IMR-90 (cell line): ENCODE data around the gene LYPD4. TPM values are rescaled to one million over a fixed set of nuclear protein-coding genes. Genes with fewer than 3 reads are reported as not detected.
A peak's percentile ranks its signal among the peaks of the same experiment; 100 is the strongest.

Experiments
- ATAC-seq: fragments of 200-7000 bp; cut with Tn5 transposase; 2 replicates; pipeline ENCODE4 v1.9.1; 2020; ENCODE audit warnings: low read depth, mild to moderate bottlenecking, moderate library complexity
- BruUV-seq: library from RNA; stranded (reverse); fragments of 400-500 nt; replicated peaks from 2 replicates; lab custom pipeline; 2021; lab: Mats Ljungman, UMichigan
- CTCF ChIA-PET: fragments of 300-600 bp; formaldehyde crosslinking; extraction: SDS; loops from one replicate; lab custom pipeline; 2021; ENCODE audit warnings: antibody characterized with exemption; lab: Yijun Ruan, JAX
- POLR2A ChIA-PET: fragments of 300-600 bp; sonication (Branson Sonifier 250); formaldehyde crosslinking; loops from one replicate; lab custom pipeline; 2022; ENCODE audit warnings: antibody characterized with exemption; ENCODE audit not compliant: unreplicated experiment; lab: Charles Lee
- DNase-seq: peaks from one replicate; pipeline ENCODE4 v3.0.0; 2013
- H2AFZ ChIP-seq: replicated peaks from 2 replicates; pipeline ENCODE3; 2013; ENCODE audit warnings: low read length, mild to moderate bottlenecking; ENCODE audit not compliant: poor library complexity
- H2AK5ac ChIP-seq: 2 replicates; pipeline ENCODE4 v1.6.1; 2013; ENCODE audit warnings: low read depth, low read length, inconsistent platforms
- H2AK9ac ChIP-seq: replicated peaks from 2 replicates; pipeline ENCODE3; 2013; ENCODE audit warnings: mild to moderate bottlenecking, low read depth, low read length, moderate library complexity; ENCODE audit not compliant: poor library complexity
- H2BK120ac ChIP-seq: 2 replicates; pipeline ENCODE4 v1.6.1; 2013; ENCODE audit warnings: low read depth, low read length, inconsistent platforms
- H2BK15ac ChIP-seq: 3 replicates; pipeline ENCODE4 v1.6.1; 2013; ENCODE audit warnings: low read depth, low read length, inconsistent platforms
- H2BK20ac ChIP-seq: 2 replicates; pipeline ENCODE4 v1.6.1; 2013; ENCODE audit warnings: low read depth, mild to moderate bottlenecking, inconsistent platforms, low read length, moderate library complexity
- H2BK5ac ChIP-seq: 2 replicates; pipeline ENCODE4 v1.6.1; 2013; ENCODE audit warnings: mild to moderate bottlenecking, low read depth, low read length, inconsistent platforms; ENCODE audit not compliant: poor library complexity, severe bottlenecking
- H3K14ac ChIP-seq: replicated peaks from 2 replicates; pipeline ENCODE4 v1.6.1; 2013; ENCODE audit warnings: low read depth, low read length, inconsistent platforms
- H3K18ac ChIP-seq: 2 replicates; pipeline ENCODE4 v1.6.1; 2013; ENCODE audit warnings: low read depth, low read length, control low read depth
- H3K23ac ChIP-seq: 2 replicates; pipeline ENCODE4 v1.6.1; 2013; ENCODE audit warnings: low read depth, low read length, inconsistent platforms
- H3K27ac ChIP-seq: 2 replicates; pipeline ENCODE4 v1.5.1; 2013; ENCODE audit warnings: mild to moderate bottlenecking, control low read depth, low read length; ENCODE audit not compliant: insufficient read depth
- H3K27me3 ChIP-seq: 2 replicates; pipeline ENCODE4 v1.6.1; 2013; ENCODE audit warnings: low read length; ENCODE audit not compliant: control insufficient read depth, insufficient read depth
- H3K36me3 ChIP-seq: 2 replicates; pipeline ENCODE4 v1.6.1; 2013; ENCODE audit warnings: low read length, mixed read lengths; ENCODE audit not compliant: control insufficient read depth, insufficient read depth
- H3K4ac ChIP-seq: 2 replicates; pipeline ENCODE4 v1.6.1; 2013; ENCODE audit warnings: low read depth, low read length, inconsistent platforms
- H3K4me1 ChIP-seq: 2 replicates; pipeline ENCODE4 v1.6.1; 2013; ENCODE audit warnings: low read length, mixed read lengths; ENCODE audit not compliant: control insufficient read depth, insufficient read depth
- H3K4me2 ChIP-seq: 2 replicates; pipeline ENCODE4 v1.6.1; 2013; ENCODE audit warnings: low read depth, mild to moderate bottlenecking, control low read depth, low read length, moderate library complexity
- H3K4me3 ChIP-seq: 2 replicates; pipeline ENCODE4 v1.5.1; 2013; ENCODE audit warnings: low read depth, mild to moderate bottlenecking, control low read depth, low read length, moderate library complexity; ENCODE audit not compliant: insufficient read depth
- H3K56ac ChIP-seq: 2 replicates; pipeline ENCODE4 v1.6.1; 2013; ENCODE audit warnings: low read length, inconsistent platforms; ENCODE audit not compliant: insufficient read depth; ENCODE audit errors: extremely low read depth
- H3K79me1 ChIP-seq, 2 experiments: 2 replicates each; pipeline ENCODE4 v1.6.1; 2013; ENCODE audit warnings: low read length in 2 of 2, inconsistent platforms in 1 of 2, low read depth in 1 of 2
- H3K9ac ChIP-seq: 2 replicates; pipeline ENCODE4 v1.6.1; 2013; ENCODE audit warnings: low read depth, low read length, control low read depth
- H3K9me1 ChIP-seq: 2 replicates; pipeline ENCODE4 v1.6.1; 2013; ENCODE audit warnings: low read length, inconsistent platforms; ENCODE audit not compliant: insufficient read depth
- H3K9me3 ChIP-seq: 2 replicates; pipeline ENCODE4 v1.6.1; 2013; ENCODE audit warnings: low read length; ENCODE audit not compliant: control insufficient read depth, insufficient read depth
- H4K20me1 ChIP-seq: 2 replicates; pipeline ENCODE4 v1.6.1; 2013; ENCODE audit warnings: low read length, inconsistent platforms; ENCODE audit not compliant: insufficient read depth
- H4K5ac ChIP-seq: 2 replicates; pipeline ENCODE4 v1.6.1; 2013; ENCODE audit warnings: mild to moderate bottlenecking, low read depth, low read length, control low read depth
- H4K8ac ChIP-seq, 2 experiments: 2 replicates each; pipeline ENCODE4 v1.6.1; 2013; ENCODE audit warnings: low read depth in 2 of 2, low read length in 2 of 2, control low read depth in 1 of 2, inconsistent platforms in 1 of 2
- H4K91ac ChIP-seq: 2 replicates; pipeline ENCODE4 v1.6.1; 2013; ENCODE audit warnings: low read depth, low read length, inconsistent platforms; ENCODE audit not compliant: insufficient read depth
- FOS ChIP-seq: fragments of 150-350 bp; IDR thresholded peaks from 2 replicates; pipeline ENCODE4 v1.6.1; 2016; ENCODE audit warnings: low read depth, low read length
- MAFK ChIP-seq: IDR thresholded peaks from 2 replicates; pipeline ENCODE4 v1.6.1; 2012; ENCODE audit warnings: low read depth, low read length, improper control_type of control experiment
- POLR2A ChIP-seq: IDR thresholded peaks from 2 replicates; pipeline ENCODE4 v1.6.1; 2012; ENCODE audit warnings: mild to moderate bottlenecking, low read depth, low read length
- RCOR1 ChIP-seq: IDR thresholded peaks from 2 replicates; pipeline ENCODE4 v1.6.1; 2012; ENCODE audit warnings: mild to moderate bottlenecking, low read length, improper control_type of control experiment; ENCODE audit not compliant: insufficient replicate concordance
- WGBS, 2 experiments: methylation state at CpG; one replicate each; pipeline versions ENCODE4 v1.1.5 to v1.1.7; 2013; ENCODE audit warnings: missing lambda C conversion rate in 2 of 2; ENCODE audit not compliant: insufficient read length in 1 of 2; ENCODE audit errors: extremely low coverage in 2 of 2; 5-methylcytosine and 5-hydroxymethylcytosine counted together
- dilution Hi-C: fragments of 300-500 bp; cut with HindIII; formaldehyde crosslinking; loops from one replicate; pipeline ENCODE4 v1.14.3; 2018; ENCODE audit warnings: low sequenced_read_pairs; ENCODE audit not compliant: unreplicated experiment
- in situ Hi-C: fragments of 300-500 bp; cut with MboI; formaldehyde crosslinking; loops from 3 replicates; pipeline ENCODE4 v1.14.3; 2019; ENCODE audit warnings: low sequenced_read_pairs, inconsistent platforms, mixed read lengths
- intact Hi-C: fragments of 100-400 bp; cut with micrococcal nuclease; formaldehyde crosslinking; loops from 2 replicates; pipeline ENCODE4 v1.10.0; 2022
- polyA plus RNA-seq, 3 experiments: library from polyadenylated mRNA; depleted of rRNA; stranded (reverse); fragments of >200 nt; gene quantifications; 2 replicates each; pipeline ENCODE4 v1.2.3, GENCODE V29; 2012; ENCODE audit warnings: low replicate concordance in 1 of 3
- total RNA-seq: library from RNA; depleted of rRNA; stranded (reverse); fragments of >200 nt; gene quantifications from 2 replicates; pipeline ENCODE4 v1.2.3, GENCODE V29; 2012

Gene LYPD4
- total and polyA plus RNA-seq, 2 of the 4 experiments (the other 2 are of a cell fraction), result not detected

- in situ Hi-C loops (no loop called here), intact Hi-C loops (no loop called here), dilution Hi-C loops (no loop called here)
- no peak overlapping the region for H2BK15ac ChIP-seq
- H3K27ac ChIP-seq, result no peak overlapping the region
- no peak overlapping the region for H3K4me3 ChIP-seq
- no peak overlapping the region for H4K5ac ChIP-seq
- ATAC-seq, result no peak
- no peak overlapping the region for H2AK9ac ChIP-seq
- no peaks in the 10 kb centered on the region for H3K79me1 ChIP-seq
- no peak overlapping the region for H2BK120ac ChIP-seq
- no peaks in the 10 kb centered on the region for H3K9me3 ChIP-seq
- no peak for TF ChIP-seq POLR2A
- no peak for TF ChIP-seq RCOR1
- no peak for TF ChIP-seq FOS
- no peak for TF ChIP-seq MAFK
- H4K20me1 ChIP-seq, result no peaks in the 10 kb centered on the region
- no peak overlapping the region for H2BK20ac ChIP-seq
- H2AK5ac ChIP-seq, result no peak overlapping the region
- POLR2A ChIA-PET, result no interaction called here
- WGBS, 2 experiments, result 14% methylated on average over 1 of the region's 2 CpGs; no CpG with 5 or more reads in 1 of the 2 experiments
- H4K91ac ChIP-seq, result no peak overlapping the region
- peaks cover 13% of the 10 kb centered on the region for H3K27me3 ChIP-seq
- H3K18ac ChIP-seq, result no peak overlapping the region
- CTCF ChIA-PET, result no interaction called here
- no peaks in the 10 kb centered on the region for H3K4me1 ChIP-seq
- H4K8ac ChIP-seq, result no peak overlapping the region
- no peak overlapping the region for H3K23ac ChIP-seq
- no peak overlapping the region for H3K4me2 ChIP-seq
- BruUV-seq, result no TSS peak
- no peak overlapping the region for H2BK5ac ChIP-seq
- H3K56ac ChIP-seq, result no peak overlapping the region
- no peak overlapping the region for H3K4ac ChIP-seq
- peak overlapping the region; percentile 43 for H2AFZ ChIP-seq
- H3K9me1 ChIP-seq, result no peaks in the 10 kb centered on the region
- no peak overlapping the region for H3K9ac ChIP-seq
- no peak for DNase-seq
- H3K14ac ChIP-seq, result no peak overlapping the region
- no peaks in the 10 kb centered on the region for H3K36me3 ChIP-seq
These were observed 5.3 kb downstream of the LYPD4 start for GRCh38 chr19:41839211-41839610.
